Retinal pigment epithelial cell (primary cell): ENCODE results near the gene TMEM232.

Experiments used
- DNase-seq: peaks from one replicate; pipeline ENCODE4 v3.0.0-alpha.2; 2010; ENCODE audit warnings: low read depth
- H3K4me3 ChIP-seq: 2 replicates; pipeline ENCODE4 v1.5.1; 2011; ENCODE audit warnings: mild to moderate bottlenecking, low read length, control low read depth, moderate library complexity
- TF ChIP-seq, protein P1 (sequence below): conservative IDR thresholded peaks from 2 replicates; pipeline ENCODE4 v1.5.1; 2011; ENCODE audit warnings: low read depth, low read length, control low read depth, inconsistent platforms

TMEM232 gene

DNA sequence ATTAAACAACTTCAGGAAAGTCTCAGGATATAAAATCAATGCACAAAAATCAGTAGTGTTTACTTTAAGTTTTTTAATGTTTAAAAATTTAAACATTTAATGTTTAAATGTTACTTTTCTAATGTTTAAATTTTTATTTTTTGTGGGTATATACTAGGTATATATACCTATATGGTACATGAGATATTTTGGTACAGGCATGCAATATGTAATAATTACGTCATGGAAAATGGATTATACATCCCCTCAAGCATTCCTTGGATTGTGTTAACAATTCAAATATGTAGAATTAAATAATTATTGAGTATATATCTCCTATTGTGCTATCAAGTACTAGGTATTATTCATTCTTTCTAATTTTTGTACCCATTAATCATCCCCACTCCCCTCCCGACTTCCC lies 291.3 kb downstream of the TMEM232 start:
- no peak overlapping the region for H3K4me3 ChIP-seq
- TF ChIP-seq, protein P1, sequence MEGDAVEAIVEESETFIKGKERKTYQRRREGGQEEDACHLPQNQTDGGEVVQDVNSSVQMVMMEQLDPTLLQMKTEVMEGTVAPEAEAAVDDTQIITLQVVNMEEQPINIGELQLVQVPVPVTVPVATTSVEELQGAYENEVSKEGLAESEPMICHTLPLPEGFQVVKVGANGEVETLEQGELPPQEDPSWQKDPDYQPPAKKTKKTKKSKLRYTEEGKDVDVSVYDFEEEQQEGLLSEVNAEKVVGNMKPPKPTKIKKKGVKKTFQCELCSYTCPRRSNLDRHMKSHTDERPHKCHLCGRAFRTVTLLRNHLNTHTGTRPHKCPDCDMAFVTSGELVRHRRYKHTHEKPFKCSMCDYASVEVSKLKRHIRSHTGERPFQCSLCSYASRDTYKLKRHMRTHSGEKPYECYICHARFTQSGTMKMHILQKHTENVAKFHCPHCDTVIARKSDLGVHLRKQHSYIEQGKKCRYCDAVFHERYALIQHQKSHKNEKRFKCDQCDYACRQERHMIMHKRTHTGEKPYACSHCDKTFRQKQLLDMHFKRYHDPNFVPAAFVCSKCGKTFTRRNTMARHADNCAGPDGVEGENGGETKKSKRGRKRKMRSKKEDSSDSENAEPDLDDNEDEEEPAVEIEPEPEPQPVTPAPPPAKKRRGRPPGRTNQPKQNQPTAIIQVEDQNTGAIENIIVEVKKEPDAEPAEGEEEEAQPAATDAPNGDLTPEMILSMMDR: no peak
- DNase-seq: no peak

DNA sequence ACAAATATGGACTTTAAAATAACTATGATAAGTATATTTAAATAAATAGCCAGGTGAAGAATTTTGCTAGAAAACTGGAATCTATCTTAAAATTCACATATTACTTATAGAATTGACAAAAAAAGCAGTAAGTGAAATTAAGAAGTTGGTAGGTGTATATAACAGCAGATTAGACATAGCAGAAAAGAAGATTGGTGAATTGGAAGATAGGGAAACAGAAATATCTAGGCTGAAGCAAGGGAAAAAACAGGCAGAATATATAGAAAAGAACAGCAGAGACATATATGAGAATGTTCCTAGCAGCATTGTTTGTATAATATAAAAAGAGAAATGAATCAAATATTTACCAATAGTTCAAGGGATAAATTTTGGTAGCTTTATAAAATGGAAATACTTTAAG lies 294.9 kb downstream of the TMEM232 start:
- no peak for DNase-seq
- TF ChIP-seq, protein P1: no peak
- H3K4me3 ChIP-seq: no peak overlapping the region

DNA sequence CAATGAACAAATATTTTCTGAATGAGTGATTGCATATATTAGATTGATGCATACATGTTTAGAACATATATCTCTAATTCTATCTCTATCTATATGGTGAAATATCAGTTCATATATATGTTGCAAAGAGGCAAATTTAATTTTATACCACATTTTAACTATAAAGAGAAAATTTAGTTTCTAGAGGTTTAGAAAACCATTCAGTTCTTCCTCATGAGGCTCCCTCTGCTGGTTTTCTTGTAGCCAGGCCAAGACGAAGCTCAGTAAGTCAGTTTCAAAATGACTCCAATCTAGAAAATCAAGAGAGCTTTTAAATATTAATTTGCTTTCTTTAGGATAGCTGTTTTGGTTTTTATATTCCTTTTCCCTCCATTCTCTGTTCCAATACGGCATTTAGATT lies 312.1 kb downstream of the TMEM232 start:
- H3K4me3 ChIP-seq: no peak overlapping the region
- DNase-seq: no peak
- TF ChIP-seq, protein P1: peak; percentile 74

DNA sequence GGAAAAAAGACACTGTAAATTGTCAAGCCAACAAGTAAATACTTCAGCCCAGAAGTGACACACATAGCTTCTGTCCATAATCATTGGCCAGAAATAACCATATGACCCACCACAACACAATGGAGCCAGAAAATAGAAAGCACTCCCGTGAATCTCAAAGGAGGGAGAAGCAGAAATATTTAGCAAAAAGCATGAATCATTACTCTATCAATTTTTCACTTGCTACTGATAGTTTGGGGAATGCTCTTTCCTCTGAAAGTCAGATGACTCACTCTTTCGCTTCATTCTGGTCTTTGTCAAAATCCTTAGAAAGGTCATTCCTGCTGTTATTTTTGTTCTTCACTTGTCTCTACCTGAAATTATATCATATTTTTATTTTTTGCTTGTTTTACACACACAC lies 312.6 kb downstream of the TMEM232 start:
- TF ChIP-seq, protein P1: no peak
- no peak overlapping the region for H3K4me3 ChIP-seq
- DNase-seq: no peak

DNA sequence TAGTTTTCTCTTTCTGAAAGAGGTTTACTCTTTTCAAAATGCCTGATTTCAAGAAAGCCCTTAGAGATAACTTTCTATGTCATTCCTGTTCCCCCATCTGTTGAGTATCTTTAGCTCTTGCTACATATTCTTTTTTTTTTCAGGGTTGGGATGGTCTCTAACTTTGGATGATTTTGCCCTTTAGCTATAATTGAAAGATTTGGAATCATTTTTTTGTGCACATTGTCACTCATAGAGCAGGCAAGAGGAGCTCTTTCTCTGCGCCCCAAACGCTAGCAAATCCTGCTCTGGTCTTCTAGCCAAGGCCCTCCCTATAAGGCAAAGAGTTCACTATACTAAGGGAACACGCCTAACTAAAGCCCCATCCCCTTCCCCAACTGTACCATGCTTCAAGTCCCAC lies 316.9 kb downstream of the TMEM232 start:
- TF ChIP-seq, protein P1: no peak
- no peak overlapping the region for H3K4me3 ChIP-seq
- DNase-seq: no peak

DNA sequence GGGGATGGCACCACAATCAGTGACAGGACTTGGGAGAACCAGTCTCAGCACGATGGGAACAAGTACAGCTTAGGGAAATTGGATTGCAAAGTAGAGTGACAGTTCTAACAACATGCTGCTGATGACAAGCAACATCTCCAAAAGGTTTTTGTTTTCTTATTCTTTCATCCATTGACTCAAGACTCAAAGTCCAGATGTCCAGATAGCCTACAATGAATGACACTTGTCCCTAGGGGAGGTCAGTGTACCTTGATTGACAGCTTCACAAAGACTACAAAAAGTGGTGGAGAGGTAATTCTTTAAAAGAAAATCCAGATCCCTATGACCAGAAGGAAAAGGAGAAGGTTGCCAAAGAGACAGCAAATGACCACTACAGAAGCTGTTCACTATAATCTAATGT lies 323.9 kb downstream of the TMEM232 start:
- TF ChIP-seq, protein P1: no peak
- no peak for DNase-seq
- no peak overlapping the region for H3K4me3 ChIP-seq

DNA sequence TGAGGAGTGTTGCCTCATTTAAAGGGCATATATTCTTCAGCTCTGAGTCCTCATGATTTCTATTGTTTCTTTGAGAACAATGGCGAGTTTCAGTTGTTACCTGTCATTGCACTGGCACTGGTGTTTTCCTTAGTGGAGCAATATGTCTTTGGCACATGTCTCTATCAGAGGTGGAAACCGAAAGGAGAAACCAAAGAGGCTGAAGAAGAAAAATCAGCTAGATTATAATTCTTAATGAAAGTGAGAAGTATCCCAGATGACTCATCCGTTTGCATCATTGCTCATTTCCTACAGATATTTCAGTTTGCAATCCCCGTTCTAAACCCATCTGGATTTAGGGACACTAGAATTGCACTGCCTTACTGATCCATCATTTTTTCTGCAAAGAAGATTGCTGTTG lies 324.6 kb downstream of the TMEM232 start:
- TF ChIP-seq, protein P1: no peak
- DNase-seq: no peak
- no peak overlapping the region for H3K4me3 ChIP-seq
